PC-3 (cell line): Measurements from ENCODE around the gene ATP5F1A.

Source experiments
- EZH2 ChIP-seq: fragments of 300-600 bp; sonication (generic); IDR thresholded peaks from one replicate; pipeline ENCODE4 v1.6.1; 2017; ENCODE audit warnings: antibody characterized with exemption, mild to moderate bottlenecking, low read length; ENCODE audit not compliant: unreplicated experiment
- EZH2phosphoT487 ChIP-seq: fragments of 300-600 bp; sonication (generic); IDR thresholded peaks from 2 replicates; pipeline ENCODE4 v1.6.1; 2018; ENCODE audit warnings: mild to moderate bottlenecking, antibody characterized with exemption, low read length, borderline replicate concordance
- TF ChIP-seq, protein P1 (sequence below): fragments of 300-600 bp; sonication (generic); conservative IDR thresholded peaks from 2 replicates; pipeline ENCODE4 v1.5.1; 2017; ENCODE audit warnings: antibody characterized with exemption, low read depth, mild to moderate bottlenecking, low read length

DNA sequence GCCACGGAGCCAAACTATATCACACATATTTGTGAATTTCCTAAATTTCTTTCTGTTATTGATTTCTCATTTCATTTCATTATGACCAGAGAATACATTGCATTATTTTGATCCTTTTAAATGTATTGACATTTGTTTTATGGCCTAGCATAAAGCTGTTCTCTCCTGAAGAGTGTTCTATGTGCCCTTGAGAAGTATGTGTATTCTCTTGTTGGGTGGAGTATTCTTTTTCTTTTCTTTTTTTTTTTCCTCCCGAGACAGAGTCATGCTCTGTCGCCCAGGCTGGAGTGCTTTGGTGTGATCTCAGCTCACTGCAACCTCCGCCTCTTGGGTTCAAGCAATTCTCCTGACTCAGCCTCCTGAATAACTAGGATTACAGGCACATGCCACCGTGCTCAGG lies 11.3 kb upstream of the ATP5F1A start:
- TF ChIP-seq, protein P1, sequence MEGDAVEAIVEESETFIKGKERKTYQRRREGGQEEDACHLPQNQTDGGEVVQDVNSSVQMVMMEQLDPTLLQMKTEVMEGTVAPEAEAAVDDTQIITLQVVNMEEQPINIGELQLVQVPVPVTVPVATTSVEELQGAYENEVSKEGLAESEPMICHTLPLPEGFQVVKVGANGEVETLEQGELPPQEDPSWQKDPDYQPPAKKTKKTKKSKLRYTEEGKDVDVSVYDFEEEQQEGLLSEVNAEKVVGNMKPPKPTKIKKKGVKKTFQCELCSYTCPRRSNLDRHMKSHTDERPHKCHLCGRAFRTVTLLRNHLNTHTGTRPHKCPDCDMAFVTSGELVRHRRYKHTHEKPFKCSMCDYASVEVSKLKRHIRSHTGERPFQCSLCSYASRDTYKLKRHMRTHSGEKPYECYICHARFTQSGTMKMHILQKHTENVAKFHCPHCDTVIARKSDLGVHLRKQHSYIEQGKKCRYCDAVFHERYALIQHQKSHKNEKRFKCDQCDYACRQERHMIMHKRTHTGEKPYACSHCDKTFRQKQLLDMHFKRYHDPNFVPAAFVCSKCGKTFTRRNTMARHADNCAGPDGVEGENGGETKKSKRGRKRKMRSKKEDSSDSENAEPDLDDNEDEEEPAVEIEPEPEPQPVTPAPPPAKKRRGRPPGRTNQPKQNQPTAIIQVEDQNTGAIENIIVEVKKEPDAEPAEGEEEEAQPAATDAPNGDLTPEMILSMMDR = no peak
- no peak for TF ChIP-seq EZH2
- no peak for TF ChIP-seq EZH2phosphoT487
